ENCODE results near the gene LAMA2. TPM values are rescaled to one million over a fixed set of nuclear protein-coding genes. Genes with fewer than 3 reads are reported as not detected.

LAMA2 gene
- total RNA-seq, 1 donor from 2014 or later, result 1.9 TPM

- Mint-ChIP-seq H3K27me3 (ENCODE audit: low read depth) (no peaks in the 10 kb centered on the region), H3K4me3 (ENCODE audit: unreplicated experiment) (no peak overlapping the region), H3K9me3 (ENCODE audit: low read depth) (no peaks in the 10 kb centered on the region), H3K4me1 (ENCODE audit: low read depth) (peaks cover 14% of the 10 kb centered on the region), H3K36me3 (ENCODE audit: low read depth) (no peaks in the 10 kb centered on the region), H3K27ac (ENCODE audit: unreplicated experiment) (no peak overlapping the region)
- DNase-seq (ENCODE audit: low spot score), result no peak
- no peak for TF ChIP-seq CTCF (IDR thresholded peaks at IDR 0.05)
These were observed 431.6 kb downstream of the LAMA2 start for GRCh38 chr6:129314575-129314974.

GRCh38 chr6:129317931-129318820 lies 435.2 kb downstream of the LAMA2 start:
- Mint-ChIP-seq H3K27me3 (ENCODE audit: low read depth) (no peaks in the 10 kb centered on the region), H3K27ac (ENCODE audit: unreplicated experiment) (no peak overlapping the region), H3K36me3 (ENCODE audit: low read depth) (no peaks in the 10 kb centered on the region), H3K9me3 (ENCODE audit: low read depth) (no peaks in the 10 kb centered on the region), H3K4me3 (ENCODE audit: unreplicated experiment) (no peak overlapping the region), H3K4me1 (ENCODE audit: low read depth) (peaks cover 9% of the 10 kb centered on the region)
- no peak for DNase-seq (ENCODE audit: low spot score)
- TF ChIP-seq CTCF (IDR thresholded peaks at IDR 0.05), result no peak

- no peak for TF ChIP-seq CTCF (IDR thresholded peaks at IDR 0.05)
- Mint-ChIP-seq H3K9me3 (ENCODE audit: low read depth) (no peaks in the 10 kb centered on the region), H3K27ac (ENCODE audit: unreplicated experiment) (no peak overlapping the region), H3K4me1 (ENCODE audit: low read depth) (peaks cover 8% of the 10 kb centered on the region), H3K27me3 (ENCODE audit: low read depth) (no peaks in the 10 kb centered on the region), H3K36me3 (ENCODE audit: low read depth) (no peaks in the 10 kb centered on the region), H3K4me3 (ENCODE audit: unreplicated experiment) (no peak overlapping the region)
- DNase-seq (ENCODE audit: low spot score), result no peak
These were observed 438.0 kb downstream of the LAMA2 start for GRCh38 chr6:129320892-129321291.

- Mint-ChIP-seq H3K27ac (ENCODE audit: unreplicated experiment) (no peak overlapping the region), H3K4me3 (ENCODE audit: unreplicated experiment) (no peak overlapping the region), H3K4me1 (ENCODE audit: low read depth) (peaks cover 8% of the 10 kb centered on the region), H3K36me3 (ENCODE audit: low read depth) (no peaks in the 10 kb centered on the region), H3K9me3 (ENCODE audit: low read depth) (no peaks in the 10 kb centered on the region), H3K27me3 (ENCODE audit: low read depth) (no peaks in the 10 kb centered on the region)
- no peak for TF ChIP-seq CTCF (IDR thresholded peaks at IDR 0.05)
- no peak for DNase-seq (ENCODE audit: low spot score)
These were observed 438.4 kb downstream of the LAMA2 start for GRCh38 chr6:129321303-129321702.

GRCh38 chr6:129324345-129324744 lies 441.4 kb downstream of the LAMA2 start:
- no peaks in the 10 kb centered on the region for H3K36me3 Mint-ChIP-seq (ENCODE audit: low read depth)
- H3K4me1 Mint-ChIP-seq (ENCODE audit: low read depth), result no peaks in the 10 kb centered on the region
- H3K4me3 Mint-ChIP-seq (ENCODE audit: unreplicated experiment), result no peak overlapping the region
- peaks cover 7% of the 10 kb centered on the region for H3K27me3 Mint-ChIP-seq (ENCODE audit: low read depth)
- no peak for DNase-seq (ENCODE audit: low spot score)
- H3K9me3 Mint-ChIP-seq (ENCODE audit: low read depth), result no peaks in the 10 kb centered on the region
- TF ChIP-seq CTCF (IDR thresholded peaks at IDR 0.05), result no peak
- no peak overlapping the region for H3K27ac Mint-ChIP-seq (ENCODE audit: unreplicated experiment)

Measured in chondrocyte (in vitro differentiated cells).